Mesodermal cell (in vitro differentiated cells): ENCODE data around the gene USP25.

Experiments
- H3K27ac ChIP-seq: 2 replicates; pipeline ENCODE4 v1.7.0; 2013; ENCODE audit warnings: mild to moderate bottlenecking, low read depth, low read length, moderate library complexity; ENCODE audit not compliant: severe bottlenecking
- H3K36me3 ChIP-seq: 2 replicates; pipeline ENCODE4 v1.7.1; 2013; ENCODE audit warnings: mild to moderate bottlenecking, low read length, moderate library complexity; ENCODE audit not compliant: control insufficient read depth, insufficient read depth
- H3K4me1 ChIP-seq: one replicate; pipeline ENCODE4 v1.7.1; 2013; ENCODE audit warnings: mild to moderate bottlenecking, low read length; ENCODE audit not compliant: insufficient read depth, control insufficient read depth, poor library complexity, severe bottlenecking
- H3K4me3 ChIP-seq: 2 replicates; pipeline ENCODE4 v1.7.0; 2013; ENCODE audit warnings: low read length, control low read depth, mild to moderate bottlenecking; ENCODE audit not compliant: insufficient read depth, poor library complexity, severe bottlenecking; ENCODE audit errors: extremely low read depth
- H3K9me3 ChIP-seq: 2 replicates; pipeline ENCODE4 v1.7.1; 2013; ENCODE audit warnings: mild to moderate bottlenecking, low read length, moderate library complexity; ENCODE audit not compliant: control insufficient read depth
- WGBS, 2 experiments: methylation state at CpG; one replicate each; pipeline ENCODE4 v1.1.5; 2013; ENCODE audit warnings: missing lambda C conversion rate in 2 of 2; ENCODE audit not compliant: insufficient coverage in 2 of 2; 5-methylcytosine and 5-hydroxymethylcytosine counted together

Gene USP25

GRCh38 chr21:15781986-15782385, 52.2 kb downstream of the USP25 start:
- H3K4me3 ChIP-seq, result no peak overlapping the region
- peaks cover 3% of the 10 kb centered on the region for H3K9me3 ChIP-seq
- no peaks in the 10 kb centered on the region for H3K4me1 ChIP-seq
- H3K27ac ChIP-seq, result no peak overlapping the region
- 90 to 100% methylated on average over 3 of the region's 3 CpGs for whole genome bisulfite sequencing, 2 experiments
- H3K36me3 ChIP-seq, result peaks cover 19% of the 10 kb centered on the region

DNA sequence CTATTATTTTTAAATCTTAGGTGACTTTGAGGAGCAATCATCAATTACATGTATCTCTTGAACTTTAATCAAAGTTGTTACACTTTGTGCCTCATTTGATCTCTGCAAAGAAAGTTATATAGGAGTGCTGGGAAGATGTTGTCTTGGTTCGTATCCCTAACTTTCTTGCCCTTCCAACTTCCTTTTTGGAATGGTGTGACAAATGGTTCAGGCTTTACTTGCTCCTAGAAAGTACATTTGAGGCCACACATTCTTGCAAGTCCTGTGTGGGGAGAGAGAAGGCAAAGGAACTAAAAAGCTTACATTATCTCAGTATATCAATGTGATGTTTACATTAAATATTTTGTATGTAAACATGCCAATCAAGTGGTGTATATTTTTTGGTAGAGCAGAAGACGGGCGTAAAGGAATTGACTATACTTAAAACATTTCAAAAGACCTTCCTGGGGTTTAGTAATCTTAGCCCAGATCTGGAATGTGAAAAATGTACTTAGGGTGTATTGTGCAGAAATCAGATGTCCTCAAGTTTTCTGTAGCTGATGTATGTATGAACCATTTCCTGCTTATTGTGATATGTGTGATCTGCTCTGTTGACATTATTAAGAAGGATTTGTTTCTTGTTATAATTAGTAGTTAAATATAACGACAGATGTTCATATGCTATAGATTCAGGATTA, 59.2 kb downstream of the USP25 start:
- 100% methylated on average over 1 of the region's 4 CpGs for WGBS, 2 experiments
- H3K9me3 ChIP-seq, result no peaks in the 10 kb centered on the region
- H3K4me3 ChIP-seq, result no peak overlapping the region
- H3K27ac ChIP-seq, result no peak overlapping the region
- no peaks in the 10 kb centered on the region for H3K36me3 ChIP-seq
- peaks cover 11% of the 10 kb centered on the region for H3K4me1 ChIP-seq

GRCh38 chr21:15793109-15793508, 63.3 kb downstream of the USP25 start:
- no peaks in the 10 kb centered on the region for H3K9me3 ChIP-seq
- H3K36me3 ChIP-seq, result no peaks in the 10 kb centered on the region
- H3K4me1 ChIP-seq, result peaks cover 7% of the 10 kb centered on the region
- H3K4me3 ChIP-seq, result no peak overlapping the region
- H3K27ac ChIP-seq, result no peak overlapping the region

DNA sequence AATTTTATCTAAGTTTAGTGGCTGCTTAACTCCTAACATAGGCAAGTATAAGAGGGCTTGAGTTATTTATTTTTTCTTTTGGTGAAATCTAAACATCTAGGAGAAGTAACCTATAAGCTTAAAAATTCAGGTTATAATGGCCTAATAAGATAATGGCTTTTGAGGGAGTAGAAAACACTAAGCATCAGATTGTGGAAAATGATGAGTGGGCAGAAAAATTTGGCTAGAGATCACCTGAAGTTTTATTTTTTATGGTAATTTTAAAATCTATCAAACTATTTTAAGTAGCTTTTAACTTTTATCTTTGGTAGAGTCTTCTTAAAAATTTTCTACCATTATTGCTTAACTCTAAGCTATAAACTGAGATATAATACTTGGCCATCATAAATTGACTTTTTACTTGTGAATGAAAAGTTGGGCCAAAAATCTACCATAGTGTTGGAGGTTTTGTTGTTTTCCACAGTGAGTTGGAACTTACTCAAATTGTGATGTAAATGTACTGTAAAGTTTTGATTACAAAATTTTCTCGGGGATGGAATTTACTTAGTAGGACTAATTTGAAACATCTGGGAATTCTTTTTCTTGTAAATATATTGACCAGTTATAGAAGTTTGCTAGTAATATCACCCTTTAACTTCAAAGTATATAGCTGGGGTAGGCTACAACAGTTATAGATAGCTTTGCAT, 63.9 kb downstream of the USP25 start:
- no CpG with 5 or more reads among the region's 1 CpG for WGBS, 2 experiments

GRCh38 chr21:15794277-15794912, 64.6 kb downstream of the USP25 start:
- no peak overlapping the region for H3K4me3 ChIP-seq
- no peaks in the 10 kb centered on the region for H3K4me1 ChIP-seq
- no peak overlapping the region for H3K27ac ChIP-seq
- WGBS, 2 experiments, result 80 to 100% methylated on average over 1 of the region's 2 CpGs
- no peaks in the 10 kb centered on the region for H3K9me3 ChIP-seq
- H3K36me3 ChIP-seq, result no peaks in the 10 kb centered on the region

More for the DNA sequence above, 63.9 kb downstream of the USP25 start:
- Histone ChIP-seq H3K36me3 (no peaks in the 10 kb centered on the region), H3K4me1 (peaks cover 2% of the 10 kb centered on the region), H3K9me3 (no peaks in the 10 kb centered on the region), H3K27ac (no peak overlapping the region), H3K4me3 (no peak overlapping the region)

- no peak overlapping the region for H3K4me3 ChIP-seq
- H3K27ac ChIP-seq, result no peak overlapping the region
- no peaks in the 10 kb centered on the region for H3K9me3 ChIP-seq
- H3K4me1 ChIP-seq, result no peaks in the 10 kb centered on the region
- no peaks in the 10 kb centered on the region for H3K36me3 ChIP-seq
- WGBS, 2 experiments, result 83 to 93% methylated on average over 1 to 2 of the region's 4 CpGs
These were observed 65.8 kb downstream of the USP25 start for GRCh38 chr21:15795533-15795932.

- no peaks in the 10 kb centered on the region for H3K9me3 ChIP-seq
- no peak overlapping the region for H3K4me3 ChIP-seq
- no peaks in the 10 kb centered on the region for H3K36me3 ChIP-seq
- WGBS, 2 experiments, result 100% methylated on average over 1 of the region's 3 CpGs; no CpG with 5 or more reads in 1 of the 2 experiments
- H3K27ac ChIP-seq, result no peak overlapping the region
- H3K4me1 ChIP-seq, result no peaks in the 10 kb centered on the region
These were observed 68.0 kb downstream of the USP25 start for GRCh38 chr21:15797577-15798363.

- no peak overlapping the region for H3K27ac ChIP-seq
- H3K4me3 ChIP-seq, result no peak overlapping the region
- H3K4me1 ChIP-seq, result no peaks in the 10 kb centered on the region
- H3K36me3 ChIP-seq, result peaks cover 3% of the 10 kb centered on the region
- H3K9me3 ChIP-seq, result no peaks in the 10 kb centered on the region
- WGBS, 2 experiments, result no CpG with 5 or more reads among the region's 3 CpGs
These were observed 71.6 kb downstream of the USP25 start for GRCh38 chr21:15801352-15801863.

DNA sequence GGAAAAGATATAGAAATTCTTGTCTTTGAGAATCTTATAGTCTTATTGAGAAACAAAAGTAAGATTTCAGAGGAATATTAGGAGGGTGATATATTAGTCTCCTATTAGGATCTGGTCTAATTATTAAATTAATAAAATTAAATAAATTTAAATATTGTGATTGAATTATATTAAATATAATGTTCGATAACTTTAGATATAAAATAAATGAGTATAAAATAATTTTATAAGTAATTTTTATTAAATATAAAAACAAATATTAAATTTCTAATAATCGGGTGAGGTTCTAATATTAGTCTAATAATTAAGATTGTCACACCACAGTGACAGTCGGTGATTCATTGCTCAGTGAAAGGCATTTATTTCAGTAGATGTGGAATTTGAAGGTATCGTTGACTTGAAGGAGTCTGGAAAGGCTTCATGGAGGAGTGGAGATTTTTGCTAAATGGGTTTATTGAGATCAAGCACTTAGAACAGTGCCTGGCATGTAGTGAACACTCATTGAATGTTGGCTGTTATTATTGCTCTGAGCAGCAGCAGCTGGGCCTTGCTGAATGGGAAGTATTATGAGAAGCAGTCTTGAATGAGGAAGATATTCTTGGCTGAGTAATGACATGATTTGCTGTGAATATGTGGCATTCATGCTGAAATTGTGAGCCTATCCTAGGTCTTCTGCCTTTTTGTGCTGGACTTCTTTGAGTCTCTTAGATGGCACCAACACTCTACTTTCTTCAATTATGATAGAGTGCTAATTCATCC, 74.6 kb downstream of the USP25 start:
- WGBS, 2 experiments, result 94 to 100% methylated on average over 2 of the region's 4 CpGs
- Histone ChIP-seq H3K27ac (no peak overlapping the region), H3K4me1 (no peaks in the 10 kb centered on the region), H3K36me3 (peaks cover 8% of the 10 kb centered on the region), H3K9me3 (no peaks in the 10 kb centered on the region), H3K4me3 (no peak overlapping the region)

DNA sequence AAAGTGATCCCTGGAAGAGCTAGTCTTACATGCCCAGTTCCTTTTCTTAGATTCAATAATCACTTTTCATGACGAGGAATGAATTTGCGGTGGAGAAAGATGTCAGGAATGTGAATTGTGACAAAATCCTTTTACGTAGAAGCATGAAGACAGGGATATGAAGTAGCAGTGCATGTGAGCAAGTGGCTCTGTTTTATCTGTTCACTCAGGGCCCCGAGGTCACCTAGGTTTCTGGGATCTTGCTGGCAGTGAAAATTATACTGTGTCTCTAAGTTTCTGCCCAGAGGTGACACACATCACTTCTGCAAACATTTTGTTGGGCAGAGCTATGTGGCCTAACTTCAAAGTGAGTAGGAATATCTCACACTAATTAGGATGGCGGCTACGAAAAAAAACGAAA, 79.3 kb downstream of the USP25 start:
- Histone ChIP-seq H3K27ac (no peak overlapping the region), H3K36me3 (peaks cover 33% of the 10 kb centered on the region), H3K9me3 (no peaks in the 10 kb centered on the region), H3K4me1 (no peaks in the 10 kb centered on the region), H3K4me3 (no peak overlapping the region)
- 98 to 100% methylated on average over 3 to 4 of the region's 7 CpGs for WGBS, 2 experiments
